ENCODE measurements around the gene FOXP2.

The FOXP2 gene

GRCh38 chr7:114741911-114742310 lies 327.3 kb downstream of the FOXP2 start:
- DNase-seq: no peak
